GM23338 (cell line): ENCODE measurements around the gene KRT6A. TPM values are rescaled to one million over a fixed set of nuclear protein-coding genes. Genes with fewer than 3 reads are reported as not detected.

ENCODE experiments used
- ATAC-seq: fragments of 200-7000 bp; cut with Tn5 transposase; 3 replicates; pipeline ENCODE4 v1.9.1; 2020
- DNase-seq: peaks from one replicate; pipeline ENCODE4 v3.0.0-alpha.2; 2015; ENCODE audit warnings: low spot score
- H2AFZ ChIP-seq: fragments of 200-600 bp; sonication (generic); 2 replicates; pipeline ENCODE4 v1.8.0; 2016; ENCODE audit warnings: antibody characterized with exemption, mild to moderate bottlenecking, moderate library complexity
- H3F3A ChIP-seq: fragments of 200-600 bp; sonication (generic); replicated peaks from 2 replicates; pipeline ENCODE4 v1.8.0; 2017; ENCODE audit warnings: antibody characterized with exemption, mixed run types, low read depth
- H3K27ac ChIP-seq: fragments of 200-600 bp; sonication (generic); 2 replicates; pipeline ENCODE4 v1.6.1; 2016; ENCODE audit warnings: low read depth
- H3K27me3 ChIP-seq: fragments of 200-600 bp; sonication (generic); 2 replicates; pipeline ENCODE4 v1.8.0; 2016; ENCODE audit warnings: mild to moderate bottlenecking, mixed run types, moderate library complexity; ENCODE audit not compliant: insufficient read depth
- H3K36me3 ChIP-seq: fragments of 200-600 bp; sonication (generic); 2 replicates; pipeline ENCODE4 v1.8.0; 2016; ENCODE audit warnings: mild to moderate bottlenecking; ENCODE audit not compliant: insufficient read depth
- H3K4me1 ChIP-seq: fragments of 200-600 bp; sonication (generic); 2 replicates; pipeline ENCODE4 v1.8.0; 2016; ENCODE audit warnings: mild to moderate bottlenecking, moderate library complexity; ENCODE audit not compliant: insufficient read depth
- H3K4me2 ChIP-seq: fragments of 200-600 bp; sonication (generic); 2 replicates; pipeline ENCODE4 v1.7.1; 2017; ENCODE audit warnings: mixed run types
- H3K4me3 ChIP-seq: fragments of 200-600 bp; sonication (generic); 2 replicates; pipeline ENCODE4 v1.6.1; 2016; ENCODE audit warnings: mixed run types
- H3K79me2 ChIP-seq: fragments of 200-600 bp; sonication (generic); replicated peaks from 2 replicates; pipeline ENCODE4 v1.8.0; 2017; ENCODE audit warnings: mild to moderate bottlenecking; ENCODE audit not compliant: insufficient read depth
- H3K9me2 ChIP-seq: fragments of 200-600 bp; sonication (generic); 2 replicates; pipeline ENCODE4 v1.8.0; 2017; ENCODE audit not compliant: insufficient read depth
- H4K20me1 ChIP-seq: fragments of 200-600 bp; sonication (generic); replicated peaks from 2 replicates; pipeline ENCODE4 v1.8.0; 2017; ENCODE audit warnings: mild to moderate bottlenecking; ENCODE audit not compliant: insufficient read depth
- H3K27ac Mint-ChIP-seq: 2 replicates; pipeline ENCODE4 v1.8.0; 2020; ENCODE audit warnings: inconsistent platforms, mild to moderate bottlenecking, moderate library complexity, mixed read lengths
- H3K27me3 Mint-ChIP-seq: 3 replicates; pipeline ENCODE4 v1.8.0; 2022; ENCODE audit warnings: low read depth, mild to moderate bottlenecking, moderate library complexity, mixed read lengths, inconsistent platforms; ENCODE audit not compliant: insufficient read depth, poor library complexity
- H3K36me3 Mint-ChIP-seq: 3 replicates; pipeline ENCODE4 v1.8.0; 2021; ENCODE audit warnings: low read depth, mild to moderate bottlenecking, inconsistent platforms, moderate library complexity, mixed read lengths
- H3K4me1 Mint-ChIP-seq: 3 replicates; pipeline ENCODE4 v1.8.0; 2020; ENCODE audit warnings: mild to moderate bottlenecking, inconsistent platforms, mixed read lengths
- H3K4me3 Mint-ChIP-seq: 3 replicates; pipeline ENCODE4 v1.8.0; 2021; ENCODE audit warnings: moderate library complexity, mild to moderate bottlenecking, inconsistent platforms, mixed read lengths
- H3K9me3 Mint-ChIP-seq: 3 replicates; pipeline ENCODE4 v1.8.0; 2020; ENCODE audit warnings: moderate library complexity, mild to moderate bottlenecking, inconsistent platforms, mixed read lengths
- CREB1 ChIP-seq: fragments of 250-450 bp; sonication (Bioruptor Pico); IDR thresholded peaks from 2 replicates; pipeline ENCODE4 v1.5.0; 2020; ENCODE audit warnings: low read depth, mild to moderate bottlenecking, moderate library complexity
- EZH2 ChIP-seq: fragments of 200-600 bp; sonication (generic); IDR thresholded peaks from one replicate; pipeline ENCODE4 v1.8.0; 2017; ENCODE audit warnings: antibody characterized with exemption, mild to moderate bottlenecking, low read depth; ENCODE audit not compliant: unreplicated experiment
- EZH2phosphoT487 ChIP-seq: fragments of 200-600 bp; sonication (generic); IDR thresholded peaks from one replicate; pipeline ENCODE4 v1.8.1; 2018; ENCODE audit warnings: antibody characterized with exemption; ENCODE audit not compliant: unreplicated experiment
- JUNB ChIP-seq: IDR thresholded peaks from one replicate; pipeline ENCODE4 v1.6.1; 2016; ENCODE audit warnings: antibody characterized with exemption; ENCODE audit not compliant: unreplicated experiment
- NANOG ChIP-seq: IDR thresholded peaks from 2 replicates; pipeline ENCODE4 v1.6.1; 2016; ENCODE audit warnings: antibody characterized with exemption, borderline replicate concordance
- POLR2AphosphoS5 ChIP-seq: IDR thresholded peaks from 2 replicates; pipeline ENCODE4 v1.6.1; 2016; ENCODE audit warnings: antibody characterized with exemption, low read depth
- REST ChIP-seq: IDR thresholded peaks from one replicate; pipeline ENCODE4 v1.6.1; 2018; ENCODE audit warnings: antibody characterized with exemption; ENCODE audit not compliant: unreplicated experiment
- STAT1 ChIP-seq: IDR thresholded peaks from one replicate; pipeline ENCODE4 v1.6.1; 2016; ENCODE audit warnings: antibody characterized with exemption; ENCODE audit not compliant: unreplicated experiment
- ZNF331 ChIP-seq: fragments of 250-450 bp; sonication (Bioruptor Pico); IDR thresholded peaks from 2 replicates; pipeline ENCODE4 v1.5.0; 2020; ENCODE audit warnings: low read depth, mild to moderate bottlenecking, moderate library complexity
- ZNF462 ChIP-seq: fragments of 250-450 bp; sonication (Bioruptor Pico); IDR thresholded peaks from 2 replicates; pipeline ENCODE4 v1.5.0; 2020; ENCODE audit warnings: mild to moderate bottlenecking, moderate library complexity
- polyA plus RNA-seq: library from polyadenylated mRNA; unstranded; fragments of >200 nt; fragmentation: Nextera tagmentation; extraction: Ambion mirVana; gene quantifications from 2 replicates; pipeline ENCODE4 v1.2.1, GENCODE V29; 2016
- total RNA-seq: library from RNA; depleted of rRNA; stranded (reverse); fragments of >200 nt; shearing (Covaris generic); gene quantifications from 2 replicates; pipeline ENCODE4 v1.2.3, GENCODE V29; 2014
- TF ChIP-seq, protein P1 (sequence below), 2 experiments: fragments of 200-600 bp in 1 of 2; sonication (generic) in 1 of 2; conservative IDR thresholded peaks; 2 replicates each; pipeline versions ENCODE4 v1.5.1 to v1.6.1; 2016 to 2017; ENCODE audit warnings: antibody characterized with exemption in 2 of 2, low read depth in 2 of 2, mild to moderate bottlenecking in 2 of 2, moderate library complexity in 1 of 2

KRT6A gene
- total and polyA plus RNA-seq, 2 experiments from 2014 or later, result not detected

DNA sequence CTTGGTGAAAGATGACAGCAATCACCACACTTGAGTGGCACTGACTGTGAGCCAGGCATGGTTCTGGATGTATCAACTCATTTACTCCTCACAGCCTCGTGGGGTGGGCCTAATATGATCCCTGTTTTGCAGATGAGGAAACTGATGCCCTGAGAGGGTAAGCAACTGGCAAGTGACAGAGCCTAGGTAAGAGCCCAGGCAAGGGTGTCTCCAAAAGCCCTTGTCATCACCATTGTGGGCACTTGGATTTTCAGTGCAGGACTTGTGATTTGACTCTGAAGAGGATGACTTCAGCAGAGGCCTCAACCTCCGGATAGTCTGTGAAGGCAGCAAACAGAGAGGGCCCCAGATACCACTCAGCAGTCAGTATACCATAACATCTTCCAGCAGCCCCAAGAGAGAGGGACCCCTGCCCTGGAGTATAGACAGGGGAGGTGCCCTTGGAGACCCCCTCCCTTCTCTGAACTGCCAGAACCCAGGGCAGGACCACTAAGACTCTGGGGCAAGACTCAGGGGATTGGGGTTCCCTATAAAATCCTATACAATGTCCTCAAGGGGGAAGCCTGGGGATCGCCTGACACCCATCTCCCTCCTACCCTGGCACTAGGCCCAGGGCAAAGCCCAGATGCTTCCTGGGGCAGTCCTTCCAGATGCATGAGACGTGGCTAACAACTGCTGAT lies 34.2 kb upstream of the KRT6A start (continued):
- TF ChIP-seq, protein P1, sequence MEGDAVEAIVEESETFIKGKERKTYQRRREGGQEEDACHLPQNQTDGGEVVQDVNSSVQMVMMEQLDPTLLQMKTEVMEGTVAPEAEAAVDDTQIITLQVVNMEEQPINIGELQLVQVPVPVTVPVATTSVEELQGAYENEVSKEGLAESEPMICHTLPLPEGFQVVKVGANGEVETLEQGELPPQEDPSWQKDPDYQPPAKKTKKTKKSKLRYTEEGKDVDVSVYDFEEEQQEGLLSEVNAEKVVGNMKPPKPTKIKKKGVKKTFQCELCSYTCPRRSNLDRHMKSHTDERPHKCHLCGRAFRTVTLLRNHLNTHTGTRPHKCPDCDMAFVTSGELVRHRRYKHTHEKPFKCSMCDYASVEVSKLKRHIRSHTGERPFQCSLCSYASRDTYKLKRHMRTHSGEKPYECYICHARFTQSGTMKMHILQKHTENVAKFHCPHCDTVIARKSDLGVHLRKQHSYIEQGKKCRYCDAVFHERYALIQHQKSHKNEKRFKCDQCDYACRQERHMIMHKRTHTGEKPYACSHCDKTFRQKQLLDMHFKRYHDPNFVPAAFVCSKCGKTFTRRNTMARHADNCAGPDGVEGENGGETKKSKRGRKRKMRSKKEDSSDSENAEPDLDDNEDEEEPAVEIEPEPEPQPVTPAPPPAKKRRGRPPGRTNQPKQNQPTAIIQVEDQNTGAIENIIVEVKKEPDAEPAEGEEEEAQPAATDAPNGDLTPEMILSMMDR (conservative IDR thresholded peaks at IDR 0.05; ENCODE audit: low read depth in 2 of 2), result no peak

DNA sequence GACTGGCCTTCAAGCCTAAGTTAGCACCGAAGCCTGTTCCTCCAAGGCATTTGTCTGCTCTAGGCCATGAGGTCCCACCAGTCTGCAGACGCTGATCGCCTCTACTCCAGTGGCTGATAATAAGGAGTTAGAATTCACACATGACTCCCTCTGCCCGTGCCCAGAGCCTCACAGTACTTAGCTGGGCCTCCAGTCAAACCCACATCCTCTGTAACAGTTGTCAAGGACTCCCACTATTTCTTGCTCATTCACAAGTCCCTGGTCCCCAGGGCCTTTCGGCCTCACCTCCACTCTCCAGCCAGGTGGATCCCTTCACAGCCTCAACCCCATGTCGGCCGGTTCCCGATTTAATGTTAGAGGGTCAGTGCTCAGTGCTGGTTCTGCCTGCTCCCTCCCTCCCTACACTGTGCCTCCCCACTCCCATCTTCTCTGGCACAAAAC lies 33.5 kb upstream of the KRT6A start:
- Histone ChIP-seq H3K4me3 (no peak overlapping the region), H3K9me2 (no peaks in the 10 kb centered on the region), H3K36me3 (no peaks in the 10 kb centered on the region), H3K27ac (no peak overlapping the region), H2AFZ (no peak overlapping the region), H3K79me2 (no peaks in the 10 kb centered on the region), H3K4me2 (no peak overlapping the region), H3K4me1 (no peaks in the 10 kb centered on the region), H3K27me3 (no peaks in the 10 kb centered on the region), H4K20me1 (no peaks in the 10 kb centered on the region), H3F3A (no peaks in the 10 kb centered on the region)
- H3K4me1 Mint-ChIP-seq, result peaks cover 6% of the 10 kb centered on the region; the same call in 1 of the 3 replicates
- H3K4me3 Mint-ChIP-seq, result no peak overlapping the region
- no peaks in the 10 kb centered on the region for H3K9me3 Mint-ChIP-seq
- DNase-seq (no peak), ATAC-seq (no peak)
- peaks cover 8% of the 10 kb centered on the region for H3K27me3 Mint-ChIP-seq
- no peak overlapping the region; the same call in 1 of the 2 replicates for H3K27ac Mint-ChIP-seq
- H3K36me3 Mint-ChIP-seq, result no peaks in the 10 kb centered on the region
- TF ChIP-seq CREB1 (CRISPR knock-in tag) (no peak), STAT1 (no peak), REST (no peak), EZH2 (no peak), POLR2AphosphoS5 (no peak), ZNF462 (CRISPR knock-in tag) (no peak), ZNF331 (CRISPR knock-in tag) (no peak), EZH2phosphoT487 (no peak), JUNB (no peak), NANOG (no peak)
- TF ChIP-seq, protein P1 (conservative IDR thresholded peaks at IDR 0.05; ENCODE audit: low read depth in 2 of 2), result no peak
